ENCODE data around the gene SMARCC1.
"Not testable (repeated sequence)": the region's sequence is repeated elsewhere in the genome, so short reads cannot be mapped to it uniquely, and the experiment has no call there.

Gene SMARCC1

DNA sequence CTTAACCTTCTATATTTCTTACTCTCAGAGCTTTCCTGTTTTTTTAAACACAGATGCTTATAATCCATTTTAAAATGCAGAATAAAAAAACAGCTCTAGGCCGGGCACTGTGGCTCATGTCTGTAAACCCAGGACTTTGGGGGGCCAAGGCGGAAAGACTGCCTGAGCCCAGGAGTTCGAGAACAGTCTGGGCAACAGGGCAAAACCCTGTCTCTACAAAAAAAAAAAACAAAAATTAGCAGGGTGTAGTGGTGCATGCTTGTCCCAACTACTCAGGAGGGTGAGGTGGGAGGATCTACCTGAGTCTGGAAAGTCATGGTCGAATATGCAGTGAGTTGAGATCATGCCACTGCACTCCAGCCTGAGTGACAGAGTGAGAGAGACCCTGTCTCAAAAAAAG lies 15.5 kb downstream of the SMARCC1 start:
- no peak for DNase-seq (ENCODE audit: low read depth)

- DNase-seq (ENCODE audit: low read depth): no peak
These were observed 19.5 kb downstream of the SMARCC1 start for GRCh38 chr3:47762233-47762632.

- DNase-seq (ENCODE audit: low read depth): no peak
These were observed 20.6 kb downstream of the SMARCC1 start for GRCh38 chr3:47761046-47761445.

GRCh38 chr3:47760207-47760606 lies 21.5 kb downstream of the SMARCC1 start:
- DNase-seq (ENCODE audit: low read depth): not testable (repeated sequence)

GRCh38 chr3:47758261-47759025 lies 23.2 kb downstream of the SMARCC1 start:
- no peak for DNase-seq (ENCODE audit: low read depth)

GRCh38 chr3:47752716-47753115 lies 29.0 kb downstream of the SMARCC1 start:
- DNase-seq (ENCODE audit: low read depth): no peak

GRCh38 chr3:47750811-47751354 lies 30.8 kb downstream of the SMARCC1 start:
- not testable (repeated sequence) for DNase-seq (ENCODE audit: low read depth)

DNA sequence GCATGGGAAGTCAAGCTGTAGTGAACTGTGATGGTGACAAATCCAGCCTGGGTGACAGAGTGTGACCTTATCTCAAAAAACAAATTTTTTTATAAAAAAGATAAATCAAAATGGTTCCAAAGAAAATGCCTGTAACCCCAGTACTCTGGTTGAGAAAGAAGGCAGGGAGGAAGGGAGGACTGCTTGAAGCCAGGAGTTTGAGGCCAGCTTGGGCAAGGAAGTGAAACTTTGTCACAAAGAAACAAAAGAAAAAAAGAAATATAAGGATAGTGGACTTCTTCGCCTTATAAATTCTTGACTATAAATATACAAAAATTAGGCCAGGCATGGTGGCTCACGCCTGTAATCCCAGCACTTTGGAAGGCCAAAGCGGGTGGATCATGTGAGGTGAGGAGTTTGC lies 34.1 kb downstream of the SMARCC1 start:
- DNase-seq (ENCODE audit: low read depth): no peak

DNA sequence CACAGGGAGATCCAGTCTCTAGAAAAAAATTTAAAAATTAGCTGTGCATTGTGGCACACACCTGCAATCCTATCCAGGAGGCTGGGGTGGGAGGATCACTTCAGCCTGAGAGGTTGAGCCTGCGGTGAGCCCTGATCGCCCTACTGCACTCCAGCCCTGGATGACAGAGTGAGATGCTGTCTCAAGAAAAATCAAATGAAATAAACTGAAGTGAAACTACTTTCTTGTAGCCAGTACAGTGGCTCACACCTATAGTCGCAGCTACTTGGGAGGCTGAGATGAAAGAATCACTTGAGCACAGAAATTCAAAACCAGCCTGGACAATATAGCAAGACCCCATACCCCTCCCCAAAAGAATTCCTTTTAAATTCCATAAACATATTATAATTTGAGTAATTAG lies 35.4 kb downstream of the SMARCC1 start:
- DNase-seq (ENCODE audit: low read depth): no peak

GRCh38 chr3:47743855-47744254 lies 37.8 kb downstream of the SMARCC1 start:
- no peak for DNase-seq (ENCODE audit: low read depth)

DNA sequence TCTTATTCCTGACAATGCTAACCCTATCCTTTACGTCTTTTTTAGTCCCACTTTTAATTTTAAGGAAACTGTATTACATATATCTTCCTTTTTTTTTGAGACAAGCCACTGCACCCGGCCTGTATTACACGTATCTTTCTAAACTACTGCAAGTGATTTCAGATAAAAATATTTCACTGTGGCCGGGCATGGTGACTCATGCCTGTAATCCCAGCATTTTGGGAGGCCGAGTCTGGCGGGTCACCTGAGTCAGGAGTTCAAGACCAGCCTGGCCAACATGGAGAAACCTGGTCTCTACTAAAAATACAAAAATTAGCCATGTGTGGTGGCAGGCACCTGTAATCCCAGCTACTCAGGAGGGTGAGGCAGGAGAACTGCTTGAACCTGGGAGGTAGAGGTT lies 38.3 kb downstream of the SMARCC1 start:
- peak; percentile 52 for DNase-seq (ENCODE audit: low read depth)

DNA sequence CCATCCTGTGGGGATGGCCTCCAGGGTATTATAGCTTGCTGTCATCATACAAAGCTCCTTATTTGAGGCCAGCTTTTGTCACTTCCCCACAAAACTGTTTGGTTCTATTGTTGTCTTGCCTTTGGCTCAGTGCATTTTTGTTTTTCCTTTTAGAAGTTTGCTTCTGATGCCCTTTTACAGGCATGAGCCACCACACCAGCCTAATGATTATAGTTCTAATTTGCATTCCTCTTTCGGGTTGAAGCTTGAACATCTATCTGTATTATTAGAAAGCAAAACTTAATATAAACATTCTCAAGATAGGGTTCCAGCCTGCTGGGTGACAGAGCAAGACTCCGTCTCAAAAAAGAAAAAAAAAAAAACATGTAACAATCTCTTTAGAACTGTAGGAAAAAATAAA lies 39.8 kb downstream of the SMARCC1 start:
- no peak for DNase-seq (ENCODE audit: low read depth)

DNA sequence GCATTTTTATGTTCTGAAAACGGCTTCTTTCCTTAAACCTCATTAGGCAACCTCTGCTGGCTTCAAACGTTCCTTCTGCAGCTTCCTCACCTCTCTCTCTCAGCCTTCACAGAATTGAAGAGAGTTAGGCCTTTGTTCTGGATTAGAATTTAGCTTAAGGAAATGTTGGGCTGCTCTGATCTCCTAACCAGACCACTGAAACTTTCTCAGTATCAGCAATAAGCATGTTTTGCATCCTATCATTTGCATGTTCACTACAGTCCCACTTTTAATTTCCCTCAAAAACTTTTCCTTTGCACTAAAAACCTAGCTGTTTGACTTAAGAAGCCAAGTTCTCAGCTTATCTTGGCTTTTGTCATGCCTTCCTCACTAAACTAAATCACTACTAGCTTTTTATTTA lies 49.5 kb downstream of the SMARCC1 start:
- DNase-seq (ENCODE audit: low read depth): no peak

- no peak for DNase-seq (ENCODE audit: low read depth)
These were observed 50.6 kb downstream of the SMARCC1 start for GRCh38 chr3:47731061-47731460.

DNA sequence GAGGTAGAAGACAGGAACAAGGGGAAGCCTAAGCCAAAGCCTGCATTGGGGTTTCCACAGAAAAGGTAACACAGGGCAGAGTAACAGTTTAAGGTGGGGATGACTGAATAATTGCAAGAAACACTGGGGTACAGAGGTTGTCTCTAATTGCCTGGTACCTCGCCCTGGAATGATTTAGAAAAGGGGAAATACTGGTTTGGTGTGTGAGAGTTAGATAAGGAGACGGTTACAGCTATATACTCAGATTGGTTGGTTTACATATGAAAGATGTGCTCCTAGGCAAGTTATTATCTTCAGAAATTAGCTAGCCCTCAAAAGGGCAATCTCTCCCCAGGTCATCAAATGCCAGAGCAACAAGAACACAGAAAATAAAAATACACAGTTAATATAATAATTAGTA lies 58.8 kb downstream of the SMARCC1 start:
- DNase-seq (ENCODE audit: low read depth): no peak

- not testable (repeated sequence) for DNase-seq (ENCODE audit: low read depth)
These were observed 64.2 kb downstream of the SMARCC1 start for GRCh38 chr3:47717448-47717847.

DNA sequence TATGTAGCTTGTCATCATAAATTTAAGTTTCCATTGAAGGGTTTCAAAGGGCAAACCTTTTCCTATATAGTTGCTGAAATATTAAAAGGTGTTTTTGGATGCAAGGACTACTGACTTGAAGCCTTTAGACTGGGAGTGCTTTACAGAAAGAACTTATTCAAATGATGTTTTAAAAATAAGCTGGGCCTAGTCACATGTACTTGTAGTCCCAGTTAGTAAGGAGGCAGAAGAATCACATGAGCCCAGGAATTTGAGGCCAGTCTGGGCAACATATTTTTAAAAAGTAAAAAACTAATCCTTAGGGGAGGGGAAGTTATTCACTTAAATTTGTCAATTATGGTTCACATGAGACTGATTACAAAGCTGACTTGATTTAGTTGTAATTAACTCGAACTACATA lies 65.0 kb downstream of the SMARCC1 start:
- DNase-seq (ENCODE audit: low read depth): no peak

- peak; percentile 87 for DNase-seq (ENCODE audit: low read depth)
These were observed 65.8 kb downstream of the SMARCC1 start for GRCh38 chr3:47715928-47716327.

GRCh38 chr3:47714606-47715005 lies 67.1 kb downstream of the SMARCC1 start:
- no peak for DNase-seq (ENCODE audit: low read depth)

- DNase-seq (ENCODE audit: low read depth): no peak
These were observed 68.0 kb downstream of the SMARCC1 start for GRCh38 chr3:47713655-47714054.

- DNase-seq (ENCODE audit: low read depth): no peak
These were observed 69.3 kb downstream of the SMARCC1 start for GRCh38 chr3:47712398-47712797.

DNA sequence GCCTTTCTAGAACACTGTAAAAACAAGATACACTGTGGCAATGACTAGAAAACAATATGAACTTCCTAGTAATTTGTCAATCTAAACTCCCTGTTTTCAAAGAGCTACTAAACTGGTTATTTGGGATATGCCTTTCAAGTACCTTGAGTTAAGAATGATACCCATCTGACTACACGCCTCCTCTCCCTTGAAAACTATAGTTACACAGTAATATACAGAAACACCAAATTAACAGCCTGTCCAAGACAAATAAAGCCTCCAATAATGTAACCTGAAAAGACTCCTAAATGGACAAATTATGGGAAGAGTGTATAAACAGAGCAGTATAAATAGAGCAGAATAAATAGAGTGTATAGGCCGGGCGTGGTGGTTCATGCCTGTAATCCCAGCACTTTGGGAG lies 70.1 kb downstream of the SMARCC1 start:
- DNase-seq (ENCODE audit: low read depth): no peak

DNA sequence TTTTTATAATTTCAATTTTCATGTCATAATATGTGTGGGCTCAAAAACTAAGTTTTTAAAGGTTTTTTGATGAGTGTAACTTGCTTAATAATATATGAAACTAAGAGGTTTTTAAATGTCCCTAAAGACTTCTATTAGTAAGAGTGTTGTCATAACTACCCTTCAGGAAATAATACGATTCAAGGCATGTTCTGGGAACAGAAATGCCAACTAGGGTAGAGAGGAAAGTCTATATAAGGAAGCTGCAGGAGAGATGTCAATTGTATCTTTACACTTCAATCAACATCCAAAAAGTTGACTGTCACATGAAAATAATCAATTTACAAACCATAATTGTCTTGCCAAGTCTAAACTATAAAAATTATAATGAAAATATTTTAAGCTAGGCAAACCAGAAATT lies 76.3 kb downstream of the SMARCC1 start:
- DNase-seq (ENCODE audit: low read depth): no peak

- DNase-seq (ENCODE audit: low read depth): no peak
These were observed 77.5 kb downstream of the SMARCC1 start for GRCh38 chr3:47704237-47704612.
